HG03520 (cell line): ENCODE measurements around the gene CCZ1.
A peak's percentile ranks its signal among the peaks of the same experiment; 100 is the strongest.
"Not testable (repeated sequence)": the region's sequence is repeated elsewhere in the genome, so short reads cannot be mapped to it uniquely, and the experiment has no call there.

Source experiments
- ATAC-seq: cut with Tn5 transposase; IDR thresholded peaks from one replicate; pipeline ENCODE4 v1.9.1; 2021; ENCODE audit warnings: mild to moderate bottlenecking, moderate library complexity; ENCODE audit not compliant: unreplicated experiment

CCZ1 gene

GRCh38 chr7:5898480-5899224 lies at the start of gene CCZ1:
TSS of gene CCZ1 (plus strand) at chr7:5898733. CDS start at chr7:5898800, 67 bp downstream.
- ATAC-seq: peak; percentile 86

- no peak for ATAC-seq
Measured at GRCh38 chr7:5850944-5851343, 47.6 kb upstream of the CCZ1 start.

GRCh38 chr7:5854738-5855137 lies 43.8 kb upstream of the CCZ1 start:
- no peak for ATAC-seq

- not testable (repeated sequence) for ATAC-seq
Measured at GRCh38 chr7:5857041-5857575, 41.4 kb upstream of the CCZ1 start.

- ATAC-seq: not testable (repeated sequence)
Measured at GRCh38 chr7:5858494-5858893, 40.0 kb upstream of the CCZ1 start.

GRCh38 chr7:5861281-5861680 lies 37.3 kb upstream of the CCZ1 start:
- ATAC-seq: not testable (repeated sequence)

GRCh38 chr7:5862753-5863366 lies 35.7 kb upstream of the CCZ1 start:
- not testable (repeated sequence) for ATAC-seq

GRCh38 chr7:5865279-5865931 lies 33.1 kb upstream of the CCZ1 start:
- ATAC-seq: not testable (repeated sequence)

- no peak for ATAC-seq
Measured at GRCh38 chr7:5867060-5867459, 31.5 kb upstream of the CCZ1 start.

GRCh38 chr7:5868928-5869341 lies 29.6 kb upstream of the CCZ1 start:
- ATAC-seq: not testable (repeated sequence)

GRCh38 chr7:5869691-5870090 lies 28.8 kb upstream of the CCZ1 start:
- no peak for ATAC-seq

- ATAC-seq: no peak
Measured at GRCh38 chr7:5870311-5870710, 28.2 kb upstream of the CCZ1 start.

GRCh38 chr7:5872326-5872725 lies 26.2 kb upstream of the CCZ1 start:
- no peak for ATAC-seq

- ATAC-seq: not testable (repeated sequence)
Measured at GRCh38 chr7:5879591-5879990, 18.9 kb upstream of the CCZ1 start.

- ATAC-seq: not testable (repeated sequence)
Measured at GRCh38 chr7:5880106-5880505, 18.4 kb upstream of the CCZ1 start.

- ATAC-seq: not testable (repeated sequence)
Measured at GRCh38 chr7:5884431-5884830, 14.1 kb upstream of the CCZ1 start.

- ATAC-seq: not testable (repeated sequence)
Measured at GRCh38 chr7:5888021-5888420, 10.5 kb upstream of the CCZ1 start.

- ATAC-seq: not testable (repeated sequence)
Measured at GRCh38 chr7:5890244-5890643, 8.3 kb upstream of the CCZ1 start.

GRCh38 chr7:5892498-5892897 lies 6.0 kb upstream of the CCZ1 start:
- ATAC-seq: no peak

- ATAC-seq: not testable (repeated sequence)
Measured at GRCh38 chr7:5897369-5897919, 1.1 kb upstream of the CCZ1 start.

GRCh38 chr7:5903002-5903401 lies 4.5 kb downstream of the CCZ1 start:
- not testable (repeated sequence) for ATAC-seq
